Pancreas (tissue), 10 donors: ENCODE results near the gene FLNA. TPM values are rescaled to one million over a fixed set of nuclear protein-coding genes. Genes with fewer than 3 reads are reported as not detected.

Experiments used
- ATAC-seq, 4 donors: fragments of 200-7000 bp; cut with Tn5 transposase; one replicate each; pipeline versions ENCODE4 v1.8.0 to v1.9.1; 2020; ENCODE audit warnings: mild to moderate bottlenecking in 4 of 4, moderate library complexity in 4 of 4
- DNase-seq, 6 donors: peaks; one replicate each; pipeline ENCODE4 v3.0.0-alpha.2; 2020
- FAIRE-seq: peaks from 2 replicates; lab custom pipeline; 2012; peaks lifted over from hg19 to GRCh38; lab: Jason Lieb, UNC
- H3K27ac ChIP-seq, 4 donors: fragments of 200-600 bp; sonication (generic); 1 replicate in 3 of 4; 2 replicates in 1 of 4; pipeline versions ENCODE4 v1.5.0 to v1.8.0; 2020
- H3K27me3 ChIP-seq, 4 donors: fragments of 200-600 bp; one replicate each; pipeline ENCODE4 v1.8.0; 2021
- H3K36me3 ChIP-seq, 3 donors: fragments of 200-600 bp; sonication (generic) in 1 of 3; one replicate each; pipeline versions ENCODE4 v1.5.0 to v1.8.0; 2020 to 2021
- H3K4me1 ChIP-seq, 3 donors: fragments of 200-600 bp; one replicate each; pipeline ENCODE4 v1.8.0; 2021
- H3K4me3 ChIP-seq, 4 donors: fragments of 200-600 bp; sonication (generic) in 2 of 4; one replicate each; pipeline versions ENCODE4 v1.5.0 to v1.8.0; 2020 to 2021
- H3K9me3 ChIP-seq, 4 donors: fragments of 200-600 bp; one replicate each; pipeline ENCODE4 v1.8.0; 2021
- WGBS, 2 donors: extraction: QIAGEN DNeasy Blood & Tissue Kit; methylation state at CpG; one replicate each; pipeline ENCODE4 v1.1.7; 2013; 5-methylcytosine and 5-hydroxymethylcytosine counted together
- intact Hi-C, 3 donors: fragments of 100-400 bp; cut with DNase I; formaldehyde crosslinking; loops; one replicate each; pipeline versions ENCODE4 v1.11.1 to v1.14.2; 2022
- polyA plus RNA-seq, 2 donors: library from polyadenylated mRNA; stranded (reverse); fragments of 200-250 nt; gene quantifications; one replicate each; pipeline ENCODE4 v1.2.3, GENCODE V29; 2013
- total RNA-seq, 6 donors: library from RNA; stranded (reverse); fragmentation: NEBNext Ultra II Directional in 4 of 6; extraction: Animal tissue kit (Norgen Biotek cat#: 25700) in 4 of 6; gene quantifications; one replicate each; pipeline versions ENCODE4 v1.2.1 to v1.2.4, GENCODE V29; 2021 to 2023
- TF ChIP-seq, protein P1 (sequence below), 4 donors: fragments of 200-600 bp; sonication (generic) in 3 of 4; IDR thresholded peaks; one replicate each; pipeline versions ENCODE4 v1.5.0 to v1.8.0; 2021; ENCODE audit warnings: antibody characterized with exemption in 4 of 4
- donor health status: healthy with polysubstance abuse.
- donor health status: DM: no; HTN: no; CAD: no; lungs with moderate emphysema.
- donor health status: DM: no; HTN: no; CAD: no.
- donor health status: control.
- donor health status: control.
- donor health status: Bipolar disorder and iron deficiency.
- donor health status: DM: yes; HTN: yes; CAD: no.
- donor health status: DM: no; HTN: no; CAD: no.
- donor health status: DM: no; HTN: no; CAD: no.
- donor health status: DM: yes; HTN: yes; CAD: no.

Gene FLNA
- total and polyA plus RNA-seq, 8 donors, result 67.0 to 298 (median 184) TPM

DNA sequence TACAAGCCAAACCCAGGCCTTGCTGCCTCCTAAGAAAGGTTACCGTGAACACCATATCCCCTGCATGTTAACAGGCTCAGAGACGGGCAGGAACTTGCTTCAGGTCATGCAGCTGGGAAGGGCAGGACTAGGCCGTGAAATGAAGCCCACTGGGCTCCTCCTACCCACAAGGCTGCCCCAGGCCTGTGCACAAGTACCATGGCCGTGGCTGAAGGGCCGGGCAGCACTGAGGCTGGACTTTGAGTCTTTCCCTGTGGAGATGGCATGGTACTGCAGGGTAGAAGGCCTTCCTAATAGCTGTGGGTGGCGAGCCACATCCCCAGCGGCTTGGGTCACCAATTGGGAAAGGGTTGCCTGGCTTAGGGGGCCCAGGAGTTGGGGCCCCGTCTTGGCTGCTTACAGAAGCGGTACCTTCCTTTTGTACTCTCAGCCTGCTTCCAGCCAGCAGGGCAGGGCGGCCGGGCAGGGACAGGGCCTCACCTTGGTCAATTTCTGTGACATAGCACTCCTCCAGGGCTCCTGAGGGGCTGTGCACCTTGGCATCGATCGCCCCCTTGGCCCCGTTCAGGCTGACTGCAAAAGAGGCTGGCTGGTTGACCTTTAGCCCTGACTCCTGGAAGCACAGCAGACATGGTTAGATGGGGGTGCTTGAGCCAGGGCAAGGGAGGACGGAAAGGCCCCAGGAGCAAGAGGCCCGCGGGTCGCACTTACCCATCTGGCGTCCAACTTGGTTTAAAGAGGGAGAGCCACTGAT lies 23.8 kb downstream of the FLNA start:
- FAIRE-seq (no peak), DNase-seq (peak in 2 of 6 donors; percentile 13 to 59), ATAC-seq (no peak)
- intact Hi-C loops, result no loop called here
- Histone ChIP-seq H3K4me3 (no peak overlapping the region), H3K36me3 (peaks cover 0 to 13% (median 0%) of the 10 kb centered on the region in 3 donors), H3K27me3 (no peaks in the 10 kb centered on the region), H3K9me3 (no peaks in the 10 kb centered on the region), H3K4me1 (no peaks in the 10 kb centered on the region), H3K27ac (no peak overlapping the region)
- TF ChIP-seq, protein P1, sequence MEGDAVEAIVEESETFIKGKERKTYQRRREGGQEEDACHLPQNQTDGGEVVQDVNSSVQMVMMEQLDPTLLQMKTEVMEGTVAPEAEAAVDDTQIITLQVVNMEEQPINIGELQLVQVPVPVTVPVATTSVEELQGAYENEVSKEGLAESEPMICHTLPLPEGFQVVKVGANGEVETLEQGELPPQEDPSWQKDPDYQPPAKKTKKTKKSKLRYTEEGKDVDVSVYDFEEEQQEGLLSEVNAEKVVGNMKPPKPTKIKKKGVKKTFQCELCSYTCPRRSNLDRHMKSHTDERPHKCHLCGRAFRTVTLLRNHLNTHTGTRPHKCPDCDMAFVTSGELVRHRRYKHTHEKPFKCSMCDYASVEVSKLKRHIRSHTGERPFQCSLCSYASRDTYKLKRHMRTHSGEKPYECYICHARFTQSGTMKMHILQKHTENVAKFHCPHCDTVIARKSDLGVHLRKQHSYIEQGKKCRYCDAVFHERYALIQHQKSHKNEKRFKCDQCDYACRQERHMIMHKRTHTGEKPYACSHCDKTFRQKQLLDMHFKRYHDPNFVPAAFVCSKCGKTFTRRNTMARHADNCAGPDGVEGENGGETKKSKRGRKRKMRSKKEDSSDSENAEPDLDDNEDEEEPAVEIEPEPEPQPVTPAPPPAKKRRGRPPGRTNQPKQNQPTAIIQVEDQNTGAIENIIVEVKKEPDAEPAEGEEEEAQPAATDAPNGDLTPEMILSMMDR (IDR thresholded peaks at IDR 0.05), result no peak
- WGBS, 2 donors, result 85 to 90% methylated on average over 19 of the region's 19 CpGs

DNA sequence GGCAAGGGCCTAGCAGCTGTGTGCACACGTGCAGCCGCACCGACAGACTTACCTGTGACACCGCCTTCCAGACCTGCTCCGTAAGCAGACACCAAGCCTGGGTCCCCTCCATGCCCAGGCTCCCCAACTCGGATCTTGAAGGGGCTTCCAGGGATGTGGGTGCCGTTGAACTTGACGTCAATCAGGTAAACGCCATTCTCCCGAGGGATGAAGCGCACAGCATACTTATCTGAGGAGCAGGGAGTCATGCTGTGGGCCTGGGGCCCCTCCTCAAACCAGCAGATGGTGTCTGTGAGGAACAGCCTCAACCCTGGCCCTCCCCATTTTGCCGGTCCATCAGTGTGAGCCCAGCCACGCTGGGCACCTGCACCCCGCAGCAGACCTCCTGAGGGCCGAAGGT lies 24.5 kb downstream of the FLNA start:
- DNase-seq, result peak in 2 of 6 donors; percentile 8 to 43
- TF ChIP-seq, protein P1 (IDR thresholded peaks at IDR 0.05), result no peak

DNA sequence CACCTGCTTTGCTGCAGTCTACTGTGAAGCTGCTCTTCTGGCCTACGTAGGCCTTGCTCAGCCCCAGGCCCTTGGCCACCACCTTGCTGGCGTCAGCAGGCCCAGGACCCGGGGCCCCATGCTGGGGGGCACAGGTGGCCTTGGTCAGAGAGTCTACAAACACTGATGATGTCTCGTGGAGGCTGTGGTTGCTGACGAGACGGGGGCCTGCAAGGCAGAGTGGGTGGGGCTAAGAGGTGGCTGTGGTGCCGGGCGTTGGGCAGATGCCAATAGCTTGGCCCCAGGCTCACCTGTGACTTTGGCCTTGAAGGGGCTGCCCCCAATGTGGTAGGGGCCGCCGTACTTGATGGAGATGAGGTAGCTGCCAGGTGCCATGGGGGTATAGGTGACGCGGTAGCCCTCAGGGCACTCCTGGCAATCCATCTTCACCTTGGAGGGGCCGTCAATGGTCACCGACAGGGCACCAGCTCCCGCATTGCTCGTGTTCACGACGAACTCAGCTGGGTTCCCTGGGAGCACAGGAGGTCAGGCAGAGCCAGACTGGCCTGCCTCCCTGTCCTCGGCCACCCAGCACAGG lies 25.0 kb downstream of the FLNA start:
- Histone ChIP-seq H3K27me3 (no peaks in the 10 kb centered on the region), H3K4me1 (no peaks in the 10 kb centered on the region), H3K27ac (no peak overlapping the region), H3K36me3 (peaks cover 0 to 13% (median 0%) of the 10 kb centered on the region in 3 donors), H3K4me3 (no peak overlapping the region), H3K9me3 (no peaks in the 10 kb centered on the region)
- intact Hi-C loops, result no loop called here
- FAIRE-seq (no peak), DNase-seq (peak in 2 of 6 donors; percentile 26 to 60), ATAC-seq (no peak)
- 81 to 86% methylated on average over 19 of the region's 19 CpGs for WGBS, 2 donors
- TF ChIP-seq, protein P1 (IDR thresholded peaks at IDR 0.05), result no peak

More for the DNA sequence above, 24.5 kb downstream of the FLNA start:
- intact Hi-C loops, result no loop called here
- H3K27me3 ChIP-seq, result no peaks in the 10 kb centered on the region
- peaks cover 0 to 13% (median 0%) of the 10 kb centered on the region in 3 donors for H3K36me3 ChIP-seq
- no peaks in the 10 kb centered on the region for H3K4me1 ChIP-seq
- ATAC-seq, result no peak
- no peak for FAIRE-seq
- no peaks in the 10 kb centered on the region for H3K9me3 ChIP-seq
- no peak overlapping the region for H3K4me3 ChIP-seq
- no peak overlapping the region for H3K27ac ChIP-seq
- 90% methylated on average over 15 of the region's 15 CpGs for WGBS, 2 donors

DNA sequence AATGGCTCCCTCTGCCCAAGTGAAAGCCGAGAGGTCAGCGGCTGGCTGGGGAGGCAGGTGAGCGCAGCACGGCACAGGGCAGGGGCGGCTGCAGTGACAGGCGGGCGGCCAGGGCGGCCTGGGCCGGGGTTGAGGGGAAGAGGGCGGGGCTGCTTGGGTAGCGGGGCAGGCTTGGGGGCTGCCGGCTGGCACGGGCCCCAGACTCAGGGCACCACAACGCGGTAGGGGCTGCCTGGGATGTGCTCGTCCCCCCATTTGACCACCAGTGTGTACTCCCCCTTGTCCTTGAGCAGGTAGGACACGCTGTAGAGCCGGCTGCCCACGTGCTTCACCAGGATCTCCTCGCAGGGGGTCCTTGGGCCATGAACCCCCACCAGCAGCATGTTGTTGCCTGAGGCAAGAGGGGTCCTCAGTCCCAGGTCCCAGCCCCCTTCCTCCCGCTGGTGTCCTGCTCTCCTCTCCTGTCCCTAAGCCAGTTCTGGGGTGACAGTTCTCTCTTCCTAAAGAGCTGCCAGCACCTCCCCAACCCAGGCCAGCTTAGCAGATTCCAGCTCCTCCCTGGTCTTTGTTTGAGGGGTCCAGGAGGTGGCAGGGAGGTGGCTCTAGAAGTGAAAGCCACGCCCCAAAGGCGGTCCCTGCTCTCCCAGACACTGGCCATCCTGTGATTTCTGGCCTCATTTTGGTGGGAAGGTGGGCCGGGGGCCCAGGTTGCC lies 25.6 kb downstream of the FLNA start:
- no peak for FAIRE-seq
- Histone ChIP-seq H3K9me3 (no peaks in the 10 kb centered on the region), H3K4me1 (no peaks in the 10 kb centered on the region), H3K36me3 (peaks cover 0 to 13% (median 0%) of the 10 kb centered on the region in 3 donors), H3K27ac (no peak overlapping the region), H3K4me3 (no peak overlapping the region), H3K27me3 (no peaks in the 10 kb centered on the region)
- WGBS, 2 donors, result 92 to 95% methylated on average over 23 to 24 of the region's 24 CpGs
- intact Hi-C loops, result no loop called here
- ATAC-seq, result no peak
- TF ChIP-seq, protein P1 (IDR thresholded peaks at IDR 0.05), result no peak
- DNase-seq, result peak in 3 of 6 donors; percentile 23 to 76 (median 56)
